Myocyte (in vitro differentiated cells): ENCODE measurements around the gene HAPLN1. TPM values are rescaled to one million over a fixed set of nuclear protein-coding genes. Genes with fewer than 3 reads are reported as not detected.
A peak's percentile ranks its signal among the peaks of the same experiment; 100 is the strongest.
"Not testable (repeated sequence)": the region's sequence is repeated elsewhere in the genome, so short reads cannot be mapped to it uniquely, and the experiment has no call there.

Source experiments
- DNase-seq: peaks from one replicate; pipeline ENCODE4 v3.0.0-alpha.2; 2012; ENCODE audit warnings: low read depth
- polyA plus RNA-seq: library from polyadenylated mRNA; unstranded; fragments of >200 nt; gene quantifications from one replicate; pipeline ENCODE4 v1.2.1, GENCODE V29; 2012; ENCODE audit warnings: missing spikeins
- total RNA-seq: library from RNA; depleted of rRNA; stranded (reverse); fragments of >200 nt; gene quantifications from 2 replicates; pipeline ENCODE4 v1.2.3, GENCODE V29; 2014

Gene HAPLN1
- 0.05 TPM in 1 of 2 replicates, not detected in the other for total RNA-seq
- polyA plus RNA-seq: 1.2 TPM

DNA sequence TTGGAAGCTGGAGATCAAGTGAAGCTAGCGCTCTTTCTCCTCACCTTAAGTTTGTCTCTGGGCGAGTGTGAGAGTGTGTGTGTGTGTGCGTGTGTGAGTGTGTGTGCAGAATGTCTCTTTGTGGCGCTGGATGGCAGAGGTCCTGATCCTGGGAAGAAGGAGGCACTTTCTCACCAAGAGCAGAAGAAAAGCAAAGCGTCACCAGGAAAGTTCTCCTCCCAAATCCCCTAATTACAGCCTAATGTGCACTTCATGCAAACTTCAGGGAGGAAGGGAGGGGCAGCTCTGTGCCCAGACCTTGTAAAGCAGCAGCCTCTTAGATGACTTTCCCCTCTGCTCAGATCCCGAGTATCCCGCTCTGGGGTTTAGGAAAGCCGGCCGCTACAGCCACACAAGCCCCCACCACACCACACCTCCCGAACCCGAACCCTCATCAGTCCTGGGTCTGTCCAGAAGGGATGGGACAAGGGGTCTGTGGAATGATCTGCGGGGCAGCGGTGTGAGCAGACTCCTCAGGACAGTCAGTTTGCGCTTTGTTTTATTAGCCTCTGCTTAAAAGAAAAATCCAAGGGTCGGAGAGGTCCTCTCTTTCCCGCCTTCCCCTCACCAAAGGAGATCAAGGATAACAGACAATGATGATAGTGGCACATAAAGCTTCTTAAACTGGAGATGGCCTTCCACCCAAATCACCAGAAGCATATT, at the start of gene HAPLN1:
Gene HAPLN1 (minus strand): TSS at position 20 of the 702 bp plus-strand sequence. CDS start 47,332 bp downstream, outside the sequence.
- DNase-seq: no peak

DNA sequence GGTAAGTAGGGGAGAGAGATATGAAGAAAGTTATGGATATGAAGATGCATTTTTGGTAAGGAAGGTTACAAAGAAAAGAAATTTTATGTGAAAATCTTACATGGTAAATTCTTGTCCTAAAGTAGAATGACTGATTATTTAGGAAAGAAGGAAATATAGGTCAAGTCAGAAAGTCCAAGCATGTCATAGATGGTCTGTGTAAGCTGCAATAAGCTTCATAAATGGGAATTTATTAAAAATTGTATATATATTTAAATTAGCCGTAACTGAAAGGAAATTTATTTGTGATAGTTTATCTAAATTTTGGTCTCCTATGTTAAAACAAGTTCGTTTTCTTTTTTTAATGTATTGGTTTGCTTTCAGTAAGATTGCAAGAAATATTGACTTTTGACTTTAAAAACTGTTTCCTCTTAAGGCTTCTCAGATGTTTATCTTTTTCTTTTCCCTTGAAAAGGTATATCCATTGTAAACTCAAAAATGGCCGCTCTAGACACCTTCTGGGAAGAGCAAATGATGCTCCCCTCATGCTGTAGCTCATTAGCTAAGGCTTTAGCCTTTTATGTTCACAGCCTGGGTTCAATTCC, 46.8 kb upstream of the HAPLN1 start:
- DNase-seq: no peak

DNA sequence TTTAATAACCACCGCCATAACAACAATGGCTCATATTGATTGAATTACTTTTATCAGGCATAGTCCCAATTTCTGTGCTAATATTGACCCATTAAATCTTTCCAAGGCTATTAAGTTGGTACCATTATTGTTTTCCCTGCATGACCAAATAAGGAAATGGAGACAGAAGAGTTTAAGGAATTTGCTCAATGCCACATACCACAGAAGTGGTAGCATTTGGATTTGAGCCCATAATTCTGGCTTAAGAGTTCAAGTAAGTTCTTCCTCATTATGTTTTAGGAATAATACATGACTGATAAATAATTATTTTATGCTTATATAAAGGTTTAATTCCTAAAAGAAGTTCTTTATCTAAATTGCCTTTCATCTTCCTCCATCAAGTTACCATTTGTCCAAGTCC, 43.4 kb upstream of the HAPLN1 start:
- DNase-seq: peak; percentile 33

DNA sequence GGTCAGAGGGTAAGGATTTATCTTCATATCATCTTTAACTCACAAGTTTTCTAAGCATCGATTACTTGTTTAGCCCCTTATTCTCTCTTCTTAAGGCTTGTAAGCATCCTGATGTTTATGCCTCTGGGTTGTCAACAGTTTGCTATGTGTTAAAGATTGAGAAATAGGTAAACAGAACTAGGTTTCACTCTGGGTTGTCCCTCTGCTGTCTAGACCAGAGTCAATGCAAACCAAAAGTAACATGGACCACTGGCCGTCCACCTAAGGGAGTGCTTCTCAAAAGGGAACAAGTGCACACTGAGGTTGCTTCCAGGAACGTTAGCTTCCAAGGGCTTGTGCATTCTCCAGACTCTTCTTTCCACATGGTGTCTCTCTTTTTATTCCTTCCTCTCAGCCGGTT, 39.9 kb upstream of the HAPLN1 start:
- no peak for DNase-seq

DNA sequence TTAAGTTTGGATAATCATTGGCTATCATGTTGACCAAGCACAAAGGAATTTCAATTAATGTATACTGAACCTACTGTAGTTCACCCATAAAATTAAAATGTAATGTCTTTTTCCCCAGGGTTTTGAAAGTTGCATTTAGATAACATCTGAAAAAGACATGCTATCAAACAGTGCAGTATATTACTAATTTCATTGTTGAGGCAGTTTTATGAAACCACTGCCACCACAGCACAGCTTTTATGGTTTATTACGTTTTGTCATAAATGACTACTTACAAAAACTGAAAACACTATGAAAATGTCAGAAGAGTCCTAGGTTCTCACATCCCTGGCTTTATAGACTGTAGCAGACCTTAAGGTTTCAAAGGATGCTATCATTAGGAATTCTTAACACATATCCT, 32.0 kb upstream of the HAPLN1 start:
- DNase-seq: no peak

DNA sequence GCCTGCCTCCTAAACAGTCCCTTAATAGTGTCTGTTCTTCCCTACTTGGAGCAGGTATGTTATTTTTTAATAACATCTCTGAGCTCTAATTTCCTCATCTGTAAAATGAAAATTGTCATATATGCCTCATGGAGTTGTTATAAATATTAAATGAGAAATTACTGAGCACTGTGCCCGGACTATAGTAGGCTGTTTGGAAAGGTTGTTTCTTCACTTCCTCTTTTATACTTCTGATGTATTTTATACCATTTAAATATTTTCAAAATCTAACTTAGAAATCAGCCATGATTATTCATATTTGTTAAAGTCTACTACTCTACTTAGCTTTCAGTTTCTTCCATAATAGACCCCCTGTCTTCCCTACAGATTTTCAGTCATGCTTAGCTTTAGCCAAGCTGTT, 30.5 kb upstream of the HAPLN1 start:
- no peak for DNase-seq

- no peak for DNase-seq
Observed at GRCh38 chr5:83750749-83751148, 30.1 kb upstream of the HAPLN1 start.

DNA sequence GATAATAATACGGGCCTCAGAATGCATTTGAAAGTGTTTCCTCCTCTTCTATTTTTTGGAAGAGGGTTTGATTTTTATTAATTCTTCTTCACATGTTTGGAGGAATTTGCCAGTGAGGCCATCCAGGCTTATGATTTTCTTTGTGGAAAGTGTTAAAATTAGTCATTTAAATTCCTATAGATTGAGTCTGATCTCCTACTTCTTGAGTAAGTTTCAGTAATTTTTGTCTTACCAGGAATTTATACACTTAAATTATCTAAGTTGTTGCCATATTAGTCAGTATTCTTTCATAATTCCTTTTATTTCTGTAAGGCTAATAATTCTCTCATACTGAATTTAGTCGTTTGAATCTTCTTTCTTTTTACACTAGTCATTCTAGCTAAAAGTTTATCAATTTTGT, 25.2 kb upstream of the HAPLN1 start:
- no peak for DNase-seq

DNA sequence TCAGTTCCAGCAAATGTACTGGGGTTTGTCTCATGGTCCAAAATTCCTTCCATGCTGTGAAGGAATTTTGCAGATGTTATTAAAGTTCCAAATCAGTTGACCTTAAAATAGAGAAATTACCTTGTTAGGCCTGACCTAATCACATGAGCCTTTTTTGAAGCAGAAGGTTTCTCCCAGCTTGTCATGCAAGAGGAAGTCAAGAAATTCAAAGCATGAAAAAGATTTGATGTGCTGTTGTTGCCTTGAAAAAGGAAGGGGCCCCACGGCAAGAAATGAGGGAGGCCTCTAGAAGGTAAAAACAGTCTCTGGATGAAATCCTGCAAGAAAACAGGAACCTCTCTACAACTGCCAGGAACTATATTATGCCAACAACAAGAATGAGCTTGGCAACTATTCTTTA, 24.2 kb upstream of the HAPLN1 start:
- no peak for DNase-seq

DNA sequence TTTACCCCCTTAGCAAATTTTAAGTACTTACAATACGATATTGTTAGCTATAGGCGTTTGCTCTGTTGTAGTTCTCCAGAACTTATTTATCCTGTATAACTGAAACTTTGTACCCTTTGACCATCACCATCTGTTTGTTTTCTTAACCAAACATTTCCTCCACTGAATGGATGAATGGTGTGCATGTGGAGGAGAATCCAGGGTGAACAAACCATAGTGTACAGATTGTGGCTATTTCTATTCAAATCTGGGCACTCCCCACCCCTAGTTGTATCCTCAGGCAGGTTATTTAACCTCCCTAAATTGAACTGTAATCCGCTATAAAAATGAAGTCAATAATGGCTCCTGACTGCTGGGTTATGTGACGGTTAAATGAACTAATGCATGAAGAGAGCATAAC, 21.4 kb upstream of the HAPLN1 start:
- no peak for DNase-seq

- DNase-seq: no peak
Observed at GRCh38 chr5:83741571-83741970, 20.9 kb upstream of the HAPLN1 start.

DNA sequence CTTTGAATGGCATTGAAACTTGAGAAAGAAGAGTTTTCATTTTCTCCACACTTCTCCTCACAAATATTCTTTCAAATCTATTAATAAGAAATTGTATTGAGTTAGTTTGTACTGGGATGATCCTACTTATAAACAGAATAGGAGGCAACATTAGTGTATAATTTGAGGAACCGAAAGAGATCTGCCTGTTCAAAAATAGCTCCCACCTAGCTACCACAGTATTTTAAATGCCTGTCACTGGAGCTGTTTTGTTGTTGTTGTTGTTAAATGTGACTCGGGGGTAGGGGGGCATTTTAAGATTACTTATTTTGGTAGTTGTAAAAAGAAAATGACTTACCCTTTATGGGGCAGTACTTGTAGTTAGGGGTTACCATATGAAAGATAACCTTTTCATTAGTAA, 20.1 kb upstream of the HAPLN1 start:
- no peak for DNase-seq

DNA sequence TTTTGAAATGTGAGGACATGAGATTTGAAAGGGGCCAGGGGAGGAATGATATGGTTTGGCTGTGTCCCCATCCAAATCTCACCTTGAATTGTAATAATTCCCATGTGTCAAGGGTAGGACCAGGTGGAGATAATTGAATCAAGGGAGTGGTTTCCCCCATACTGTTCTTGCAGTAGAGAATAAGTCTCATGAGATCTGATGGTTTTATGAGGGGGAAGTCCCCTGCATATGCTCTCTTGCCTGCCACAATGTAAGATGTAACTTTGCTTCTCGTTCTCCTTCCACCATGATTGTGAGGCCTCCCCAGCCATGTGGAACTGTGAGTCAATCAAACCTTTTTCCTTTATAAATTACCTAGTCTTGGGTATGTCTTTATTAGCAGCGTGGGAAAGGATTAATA, 15.5 kb upstream of the HAPLN1 start:
- DNase-seq: not testable (repeated sequence)

- DNase-seq: not testable (repeated sequence)
Observed at GRCh38 chr5:83735058-83735457, 14.4 kb upstream of the HAPLN1 start.

DNA sequence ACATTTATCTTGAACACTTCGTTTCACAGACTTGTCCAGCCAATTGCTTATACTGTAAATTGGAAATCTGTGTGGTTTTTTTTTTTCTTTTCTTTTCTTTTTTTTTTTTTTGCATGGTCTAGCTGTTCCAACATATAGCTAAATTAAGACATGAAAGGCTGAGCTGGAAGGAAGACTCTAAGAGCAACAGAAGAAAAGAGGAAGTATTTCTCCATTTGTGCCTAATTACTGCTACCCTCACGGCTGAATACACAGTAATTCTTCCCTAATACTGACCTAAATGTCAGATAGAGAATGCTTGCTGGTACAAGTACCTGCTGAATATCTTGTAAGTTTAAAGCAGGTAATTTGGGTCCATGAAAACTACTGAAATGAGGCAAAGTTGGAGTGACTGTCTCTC, 11.0 kb upstream of the HAPLN1 start:
- no peak for DNase-seq

- no peak for DNase-seq
Observed at GRCh38 chr5:83729362-83729761, 8.7 kb upstream of the HAPLN1 start.

DNA sequence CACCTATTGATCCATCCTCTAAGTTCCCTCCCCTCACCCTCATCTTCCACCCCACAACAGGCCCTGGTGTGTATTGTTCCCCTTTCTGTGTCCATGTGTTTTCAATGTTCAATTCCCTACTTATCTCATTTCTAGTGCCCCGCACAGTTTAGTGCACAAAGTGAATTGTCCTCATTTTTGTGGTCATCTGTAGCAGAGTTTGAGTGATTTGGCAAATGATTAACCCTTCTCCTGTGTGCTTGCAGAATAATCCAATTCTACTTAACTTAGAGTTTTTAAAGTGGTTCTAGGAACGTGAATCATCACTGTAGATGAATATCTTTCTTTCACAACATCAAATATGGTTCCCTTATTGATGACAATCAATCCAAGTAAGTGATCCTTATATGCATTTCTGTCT, 6.3 kb upstream of the HAPLN1 start:
- no peak for DNase-seq

GRCh38 chr5:83724935-83725334, 4.3 kb upstream of the HAPLN1 start:
- no peak for DNase-seq

DNA sequence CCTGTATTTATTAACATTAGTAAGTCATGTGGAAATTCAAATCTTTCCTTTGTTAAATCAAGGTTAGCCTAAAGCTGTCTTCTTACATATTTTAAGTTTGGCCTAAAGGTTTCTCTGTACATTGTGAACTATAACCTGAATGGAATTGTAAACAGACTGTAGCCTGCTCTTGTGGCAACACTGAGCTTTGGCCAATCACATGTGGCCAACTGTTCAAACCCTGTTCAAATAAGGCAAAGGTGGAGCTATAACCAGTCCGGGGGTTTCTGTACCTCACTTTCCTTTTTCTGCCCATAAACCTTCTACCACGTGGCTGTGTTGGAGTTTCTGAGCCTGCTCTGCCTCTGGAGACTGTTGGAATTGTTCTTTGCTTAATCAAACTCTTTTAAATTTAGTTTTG, 3.3 kb upstream of the HAPLN1 start:
- DNase-seq: no peak

DNA sequence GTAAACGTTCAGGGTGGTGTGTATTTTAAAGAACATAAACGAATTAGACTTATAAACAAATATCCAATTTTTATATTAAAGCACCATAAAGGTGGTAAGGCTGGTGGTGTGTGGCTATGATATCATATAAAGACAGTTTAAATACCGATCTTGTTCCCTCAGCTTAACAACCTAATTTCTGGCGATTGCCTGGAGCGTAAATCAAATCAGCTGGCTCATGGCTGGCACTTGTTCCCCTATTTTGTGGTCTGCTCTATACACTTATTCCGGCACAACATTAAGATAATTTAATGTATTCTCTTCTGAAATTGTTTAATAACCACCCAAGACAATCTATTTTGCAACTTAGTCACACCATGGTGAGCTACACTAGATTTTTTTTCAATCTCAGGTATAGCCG, 2.4 kb upstream of the HAPLN1 start:
- no peak for DNase-seq

GRCh38 chr5:83721953-83722901, 1.6 kb upstream of the HAPLN1 start:
- DNase-seq: peak; percentile 77

DNA sequence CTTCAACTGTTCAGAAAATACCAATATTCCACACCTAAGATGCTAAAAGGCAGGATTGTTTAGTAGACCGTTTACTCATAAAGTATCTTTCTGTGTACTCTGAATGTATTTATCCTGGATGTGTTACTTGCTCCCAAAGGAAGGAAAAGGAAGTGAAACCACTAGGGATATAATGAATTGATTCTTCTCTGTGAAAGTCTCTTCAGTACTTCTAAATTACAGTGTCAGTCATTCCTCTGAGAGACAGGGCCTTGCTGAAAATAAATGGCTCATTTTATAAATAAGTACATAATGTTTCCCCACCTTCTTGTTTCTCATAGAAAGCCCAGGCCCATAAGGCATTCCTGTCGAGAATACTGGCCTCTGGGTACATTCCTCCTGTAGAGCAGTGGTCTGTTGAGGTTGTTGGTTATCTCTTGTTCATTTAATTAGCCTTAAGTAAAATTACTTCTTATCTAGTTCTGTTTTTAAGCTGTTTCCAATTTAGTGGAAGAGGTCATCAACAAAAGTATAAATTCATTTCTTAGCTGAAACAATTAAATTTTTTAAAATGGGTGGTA, 1.6 kb downstream of the HAPLN1 start:
- DNase-seq: no peak
